GM19324 (cell line): Measurements from ENCODE around the gene THADA.
"Not testable (repeated sequence)": the region's sequence is repeated elsewhere in the genome, so short reads cannot be mapped to it uniquely, and the experiment has no call there.

Experiments
- ATAC-seq: cut with Tn5 transposase; IDR thresholded peaks from one replicate; pipeline ENCODE4 v1.9.1; 2021; ENCODE audit warnings: mild to moderate bottlenecking, moderate library complexity; ENCODE audit not compliant: unreplicated experiment, low FRiP score

Gene THADA

GRCh38 chr2:43542285-43542933 is 53.4 kb downstream of the THADA start:
- ATAC-seq: no peak

- no peak for ATAC-seq
Observed at GRCh38 chr2:43541165-43541564, 54.7 kb downstream of the THADA start.

- no peak for ATAC-seq
Observed at GRCh38 chr2:43540021-43540779, 55.6 kb downstream of the THADA start.

- ATAC-seq: no peak
Observed at GRCh38 chr2:43539436-43539835, 56.4 kb downstream of the THADA start.

GRCh38 chr2:43538034-43538670 is 57.7 kb downstream of the THADA start:
- no peak for ATAC-seq

- ATAC-seq: no peak
Observed at GRCh38 chr2:43537137-43537536, 58.7 kb downstream of the THADA start.

- no peak for ATAC-seq
Observed at GRCh38 chr2:43534569-43534968, 61.3 kb downstream of the THADA start.

GRCh38 chr2:43532572-43532971 is 63.3 kb downstream of the THADA start:
- not testable (repeated sequence) for ATAC-seq

GRCh38 chr2:43531251-43531650 is 64.6 kb downstream of the THADA start:
- ATAC-seq: no peak

GRCh38 chr2:43526994-43527393 is 68.8 kb downstream of the THADA start:
- ATAC-seq: no peak

- ATAC-seq: no peak
Observed at GRCh38 chr2:43525506-43525905, 70.3 kb downstream of the THADA start.

GRCh38 chr2:43524177-43524965 is 71.5 kb downstream of the THADA start:
- ATAC-seq: no peak

GRCh38 chr2:43522177-43522576 is 73.7 kb downstream of the THADA start:
- ATAC-seq: no peak

GRCh38 chr2:43521568-43521967 is 74.3 kb downstream of the THADA start:
- no peak for ATAC-seq

- no peak for ATAC-seq
Observed at GRCh38 chr2:43520919-43521318, 74.9 kb downstream of the THADA start.

- no peak for ATAC-seq
Observed at GRCh38 chr2:43519643-43520221, 76.1 kb downstream of the THADA start.

GRCh38 chr2:43518718-43519117 is 77.1 kb downstream of the THADA start:
- ATAC-seq: no peak

GRCh38 chr2:43518181-43518580 is 77.7 kb downstream of the THADA start:
- no peak for ATAC-seq

GRCh38 chr2:43515807-43516497 is 79.9 kb downstream of the THADA start:
- ATAC-seq: no peak

- no peak for ATAC-seq
Observed at GRCh38 chr2:43515248-43515647, 80.6 kb downstream of the THADA start.
